GM12875 (cell line): ENCODE data around the gene TMEM263.
"Not testable (repeated sequence)": the region's sequence is repeated elsewhere in the genome, so short reads cannot be mapped to it uniquely, and the experiment has no call there.

Source experiments
- H3K4me3 ChIP-seq: one replicate; pipeline ENCODE4 v1.5.1; 2011; ENCODE audit warnings: low read depth, low read length, control low read depth
- CTCF ChIP-seq: IDR thresholded peaks from 2 replicates; pipeline ENCODE4 v1.5.1; 2011; ENCODE audit warnings: low read depth, mild to moderate bottlenecking, control low read depth, inconsistent platforms, low read length, moderate library complexity, borderline replicate concordance; ENCODE audit not compliant: insufficient read depth

The TMEM263 gene

DNA sequence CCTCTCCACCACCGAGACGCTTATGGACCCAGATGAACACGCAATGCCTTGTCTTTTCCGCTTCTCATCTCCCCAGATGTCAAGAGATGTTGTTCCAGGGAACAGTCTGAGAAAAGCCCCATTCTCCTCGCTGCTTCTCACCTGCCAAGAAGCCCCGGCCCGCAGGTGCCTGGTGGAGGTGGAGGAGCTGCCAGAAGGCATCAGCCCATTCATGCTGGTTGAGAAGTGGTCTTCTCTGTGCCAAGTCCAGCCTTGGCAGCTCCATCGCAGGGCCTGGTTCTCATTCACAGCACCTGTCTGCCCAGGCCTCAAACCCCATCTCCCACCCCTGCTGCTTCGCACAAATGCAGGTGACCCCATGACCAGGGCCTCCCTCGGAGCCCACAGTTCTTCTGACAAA is 42.3 kb upstream of the TMEM263 start:
- no peak for TF ChIP-seq CTCF
- no peak overlapping the region for H3K4me3 ChIP-seq

- TF ChIP-seq CTCF, result no peak
Observed at GRCh38 chr12:106914796-106915634, 40.7 kb upstream of the TMEM263 start.

GRCh38 chr12:106915635-106916026 is 40.1 kb upstream of the TMEM263 start:
- no peak overlapping the region for H3K4me3 ChIP-seq
- no peak for TF ChIP-seq CTCF

More at GRCh38 chr12:106914796-106915634, 40.7 kb upstream of the TMEM263 start:
- H3K4me3 ChIP-seq, result no peak overlapping the region

- TF ChIP-seq CTCF, result no peak
- no peak overlapping the region for H3K4me3 ChIP-seq
Observed at GRCh38 chr12:106917503-106917902, 38.2 kb upstream of the TMEM263 start.

DNA sequence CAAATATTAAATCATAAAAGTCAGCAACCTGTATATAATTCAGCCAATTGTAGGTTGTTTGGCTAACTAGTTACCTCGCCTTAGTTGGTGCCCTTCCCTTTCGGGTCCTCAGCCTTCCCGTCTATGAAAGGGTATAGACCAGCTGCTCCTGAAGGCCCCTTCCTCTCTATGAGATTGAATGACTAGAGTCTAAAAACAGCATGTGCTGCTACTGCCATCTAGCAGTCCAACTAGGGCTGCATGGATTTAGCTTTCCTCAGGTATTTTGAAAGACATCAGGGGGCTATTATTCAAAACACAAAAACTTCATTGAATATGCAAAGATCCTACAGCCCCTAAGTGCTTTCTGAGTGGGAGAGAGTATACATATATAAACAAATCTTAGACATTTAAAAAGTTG is 37.0 kb upstream of the TMEM263 start:
- no peak overlapping the region for H3K4me3 ChIP-seq
- TF ChIP-seq CTCF, result peak; percentile 47; the same call in 1 of the 2 replicates

DNA sequence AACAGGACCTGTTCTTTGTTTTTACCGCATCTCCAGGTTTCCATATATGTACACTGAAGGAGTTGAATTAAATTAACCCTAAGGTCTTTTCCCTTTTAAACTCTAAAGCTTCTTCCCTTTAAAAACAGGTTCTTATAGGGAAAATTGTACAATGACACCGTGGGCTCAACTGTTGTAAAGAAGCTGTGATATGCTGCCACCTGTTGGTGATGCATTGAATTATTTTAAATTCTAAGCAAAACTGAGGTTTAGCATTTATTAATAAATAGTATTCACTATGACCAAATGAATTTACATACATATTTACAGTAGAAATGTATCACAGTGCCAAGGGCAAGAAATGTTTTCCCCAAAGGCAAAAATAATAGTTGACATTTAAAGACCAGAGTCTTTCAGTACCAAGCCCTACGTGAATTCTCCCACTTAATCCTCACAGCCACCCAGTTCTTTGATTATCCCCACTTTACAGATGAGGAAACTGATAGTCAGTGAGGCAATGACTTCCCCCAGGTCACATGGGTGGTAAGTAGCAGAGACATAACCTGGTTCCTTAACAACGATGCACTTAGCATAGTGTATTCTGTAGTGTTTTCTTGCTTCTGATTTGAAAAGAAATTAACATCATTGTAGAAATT is 35.7 kb upstream of the TMEM263 start:
- H3K4me3 ChIP-seq, result no peak overlapping the region
- no peak for TF ChIP-seq CTCF

DNA sequence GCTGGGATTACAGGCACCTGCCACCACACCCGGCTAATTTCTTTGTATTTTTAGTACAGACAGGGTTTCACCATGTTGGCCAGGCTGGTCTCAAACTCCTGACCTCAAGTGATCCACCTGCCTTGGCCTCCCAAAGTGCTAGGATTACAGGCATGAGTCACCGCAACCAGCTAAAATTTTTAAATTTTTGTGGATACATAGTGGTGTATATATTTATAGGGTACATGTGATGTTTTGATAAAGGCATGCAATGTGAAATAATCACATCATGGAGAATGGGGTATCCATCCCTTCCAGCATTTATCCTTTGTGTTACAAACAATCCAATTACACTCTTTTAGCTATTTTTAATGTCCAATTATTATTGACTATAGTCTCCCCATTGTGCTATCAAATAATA is 33.7 kb upstream of the TMEM263 start:
- H3K4me3 ChIP-seq, result not testable (repeated sequence)

DNA sequence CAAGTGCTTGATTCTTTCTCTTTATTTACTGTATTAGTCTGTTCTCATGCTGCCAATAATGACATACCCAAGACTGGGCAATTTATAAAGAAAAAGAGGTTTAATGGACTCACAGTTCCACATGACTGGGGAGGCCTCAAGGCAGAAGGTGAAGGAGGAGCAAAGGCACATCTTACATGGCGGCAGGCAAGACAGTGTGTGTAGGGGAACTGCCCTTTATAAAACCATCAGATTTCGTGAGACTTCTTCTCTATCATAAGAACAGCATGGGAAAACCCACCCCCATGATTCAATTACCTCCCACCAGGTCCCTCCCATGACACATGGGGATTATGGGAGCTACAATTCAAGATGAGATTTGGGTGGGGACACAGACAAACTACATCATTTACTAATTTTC is 32.1 kb upstream of the TMEM263 start:
- H3K4me3 ChIP-seq, result not testable (repeated sequence)
